HG03457 (cell line): ENCODE measurements around the gene SNTG2.
"Not testable (repeated sequence)": the region's sequence is repeated elsewhere in the genome, so short reads cannot be mapped to it uniquely, and the experiment has no call there.

Experiments used
- ATAC-seq: cut with Tn5 transposase; IDR thresholded peaks from one replicate; pipeline ENCODE4 v1.9.1; 2021; ENCODE audit warnings: moderate number of reproducible peaks; ENCODE audit not compliant: unreplicated experiment

Gene SNTG2

DNA sequence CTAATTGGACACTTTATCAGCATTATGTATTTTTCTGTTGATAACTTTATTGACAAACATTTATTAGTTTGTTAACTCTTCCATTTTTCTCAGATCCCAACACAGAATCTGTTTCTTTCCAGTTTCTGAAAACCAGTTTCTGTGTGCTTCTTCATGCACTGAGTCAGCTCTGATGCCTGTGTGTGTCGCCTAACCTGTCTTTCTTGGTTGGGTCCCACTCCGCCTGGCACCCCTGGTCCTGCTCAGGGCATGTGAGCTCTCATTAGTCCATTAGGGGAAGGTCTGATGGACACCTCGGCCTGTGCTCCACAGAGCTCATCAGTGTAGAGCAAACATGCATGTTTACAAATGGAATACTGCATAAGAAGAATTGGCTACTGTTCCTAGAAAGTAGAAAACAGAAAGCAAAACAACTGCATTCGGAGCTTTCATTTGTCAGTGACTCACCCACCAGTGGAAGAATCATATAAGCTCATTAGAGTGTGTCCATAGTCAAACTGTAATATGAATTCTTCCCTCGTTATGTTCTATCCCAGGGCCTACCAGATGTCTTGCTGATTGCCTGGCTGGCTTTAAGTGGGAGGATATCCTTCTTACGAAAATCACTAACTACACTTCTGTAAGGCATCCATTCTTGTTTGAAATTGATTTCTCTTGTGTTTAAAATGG lies 137.7 kb downstream of the SNTG2 start:
- ATAC-seq, result no peak

DNA sequence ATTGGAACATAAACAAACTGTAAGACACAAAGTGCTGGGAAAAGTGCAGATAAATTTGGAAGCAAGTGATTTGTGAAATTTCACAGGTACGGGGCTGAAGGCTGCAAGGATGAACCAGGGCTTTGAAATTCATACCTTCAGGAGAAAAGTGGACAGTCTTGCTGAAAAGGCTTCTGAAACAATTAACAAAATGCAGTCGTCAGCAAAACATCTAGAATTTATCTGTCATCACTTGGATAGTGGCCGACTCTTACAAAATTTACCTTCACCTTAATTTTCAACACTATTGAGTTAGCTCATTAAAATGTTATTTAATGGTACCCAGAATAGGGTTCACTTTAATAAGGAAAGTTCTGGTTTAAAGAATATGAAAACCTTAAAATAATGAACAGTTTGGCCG lies 138.3 kb downstream of the SNTG2 start:
- ATAC-seq, result no peak

DNA sequence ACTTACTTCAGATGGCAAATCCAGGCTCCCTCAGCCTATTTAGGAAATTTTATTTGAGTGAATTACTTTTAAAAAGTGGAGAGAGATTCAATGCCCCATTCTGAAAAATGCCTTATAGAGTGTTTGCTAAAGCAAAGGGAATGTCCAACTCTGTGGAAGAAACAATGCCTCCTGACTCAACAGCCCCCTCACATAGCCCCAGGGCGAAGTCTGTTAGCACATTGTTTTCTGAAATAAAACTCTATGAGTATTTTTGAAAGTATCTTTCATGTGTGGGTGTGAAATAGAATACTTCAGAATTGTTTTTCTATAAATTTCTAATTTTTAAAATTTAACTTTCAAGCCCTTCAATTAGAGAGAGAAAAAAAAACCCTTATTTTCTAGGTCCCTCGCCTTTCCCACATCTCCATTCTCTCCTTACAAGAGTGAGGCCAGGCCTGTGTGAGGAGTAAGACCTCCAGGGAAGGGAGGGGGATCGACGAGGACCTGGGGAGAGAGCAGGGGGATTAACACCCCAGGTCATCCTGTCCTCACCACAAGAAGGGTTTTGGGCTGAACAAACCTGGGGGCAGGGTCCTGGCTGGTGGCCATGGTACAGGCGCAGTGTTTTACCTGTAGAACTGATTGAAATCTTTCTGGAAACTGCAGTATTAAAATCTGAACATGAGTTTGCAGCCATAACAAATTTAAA lies 141.4 kb downstream of the SNTG2 start:
- ATAC-seq, result no peak

DNA sequence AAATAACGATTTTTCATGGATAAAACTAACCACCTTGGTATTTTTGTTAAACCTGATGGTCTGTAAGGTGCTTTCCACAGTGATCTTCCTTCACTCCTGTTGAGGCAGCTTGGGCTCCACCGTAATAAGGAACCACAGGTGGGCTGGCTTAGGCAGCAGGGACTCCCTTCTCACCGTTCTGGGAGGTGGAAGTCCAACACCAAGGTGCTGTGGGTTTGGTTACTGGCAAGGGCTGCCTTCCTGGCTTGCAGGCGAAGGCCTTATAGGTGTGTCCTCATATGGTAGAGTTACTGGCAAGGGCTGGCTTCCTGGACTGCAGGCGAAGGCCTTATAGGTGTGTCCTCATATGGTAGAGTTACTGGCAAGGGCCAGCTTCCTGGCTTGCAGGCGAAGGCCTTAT lies 143.0 kb downstream of the SNTG2 start:
- not testable (repeated sequence) for ATAC-seq

DNA sequence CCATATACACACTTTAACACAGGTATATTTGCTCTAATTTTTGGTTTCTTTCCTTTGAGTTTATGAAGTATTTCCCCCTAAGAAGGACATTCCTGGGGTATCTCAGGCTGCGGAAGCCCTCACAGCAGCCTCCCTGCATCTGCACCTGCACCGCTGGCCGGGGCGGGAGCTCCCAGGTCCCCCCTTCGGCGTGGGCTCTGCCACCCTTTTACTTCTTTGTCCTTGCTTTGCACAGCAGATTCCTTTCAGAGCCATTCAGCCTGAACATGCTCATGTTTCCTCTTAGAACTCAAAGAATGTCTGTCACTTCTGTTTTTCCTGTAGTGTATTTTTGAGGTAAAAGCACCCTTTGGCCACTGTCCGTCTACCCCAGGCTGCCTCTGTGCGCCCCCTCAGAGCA lies 146.5 kb downstream of the SNTG2 start:
- no peak for ATAC-seq

DNA sequence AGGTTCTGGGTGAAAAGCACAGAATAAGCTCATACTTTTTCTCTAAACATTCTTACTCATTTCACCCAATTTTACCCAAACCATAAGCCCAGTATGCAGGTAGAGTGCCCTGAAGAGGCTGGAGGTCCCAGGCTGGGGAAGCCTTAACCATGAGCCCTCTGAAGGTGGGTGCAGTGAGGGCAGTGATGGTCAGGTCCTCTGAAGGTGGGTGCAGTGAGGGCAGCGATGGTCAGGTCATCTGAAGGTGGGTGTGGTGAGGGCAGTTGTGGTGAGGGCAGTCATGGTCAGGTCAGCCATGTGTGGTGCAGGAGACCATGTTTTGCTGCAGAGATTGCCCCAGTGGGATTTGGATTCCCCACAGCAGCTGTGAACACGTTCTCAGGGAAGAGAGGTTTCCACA lies 148.8 kb downstream of the SNTG2 start:
- ATAC-seq, result no peak

DNA sequence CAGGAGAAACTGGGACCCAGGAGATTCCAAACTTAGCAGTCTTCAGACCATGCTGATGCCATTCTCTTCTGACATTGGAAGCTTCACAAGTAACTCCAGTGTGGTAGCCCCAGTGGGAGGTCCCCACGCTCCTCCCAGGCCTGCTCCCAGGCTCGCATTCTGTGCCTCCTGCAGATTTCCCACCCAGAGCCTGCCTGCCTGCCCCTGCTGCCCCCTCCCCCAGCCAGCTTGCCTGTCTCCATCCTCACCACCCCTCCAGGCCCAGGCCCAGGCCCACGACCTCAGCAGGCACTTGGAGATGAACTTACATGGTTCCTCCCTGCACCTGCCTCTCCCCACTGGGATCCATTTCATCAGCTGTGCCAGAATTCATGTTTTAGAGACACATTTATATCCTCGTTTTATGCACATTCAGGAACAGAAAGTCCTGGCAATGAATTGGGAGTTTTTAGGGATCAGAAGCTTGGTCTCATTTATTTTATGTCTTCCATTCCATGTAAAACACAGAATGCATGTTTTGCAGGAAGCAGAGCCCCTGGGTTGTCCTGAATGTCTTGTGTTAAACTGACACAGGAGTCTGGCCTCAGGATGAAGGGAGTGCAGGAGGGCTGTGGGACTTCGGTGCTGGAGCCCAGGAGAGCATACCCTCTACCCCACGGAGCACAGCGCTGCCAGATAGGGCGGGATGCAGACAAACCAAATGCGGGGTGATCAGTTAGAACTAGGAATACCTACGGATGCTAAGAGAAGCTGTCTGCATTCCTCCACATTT lies 150.5 kb downstream of the SNTG2 start:
- ATAC-seq, result no peak

DNA sequence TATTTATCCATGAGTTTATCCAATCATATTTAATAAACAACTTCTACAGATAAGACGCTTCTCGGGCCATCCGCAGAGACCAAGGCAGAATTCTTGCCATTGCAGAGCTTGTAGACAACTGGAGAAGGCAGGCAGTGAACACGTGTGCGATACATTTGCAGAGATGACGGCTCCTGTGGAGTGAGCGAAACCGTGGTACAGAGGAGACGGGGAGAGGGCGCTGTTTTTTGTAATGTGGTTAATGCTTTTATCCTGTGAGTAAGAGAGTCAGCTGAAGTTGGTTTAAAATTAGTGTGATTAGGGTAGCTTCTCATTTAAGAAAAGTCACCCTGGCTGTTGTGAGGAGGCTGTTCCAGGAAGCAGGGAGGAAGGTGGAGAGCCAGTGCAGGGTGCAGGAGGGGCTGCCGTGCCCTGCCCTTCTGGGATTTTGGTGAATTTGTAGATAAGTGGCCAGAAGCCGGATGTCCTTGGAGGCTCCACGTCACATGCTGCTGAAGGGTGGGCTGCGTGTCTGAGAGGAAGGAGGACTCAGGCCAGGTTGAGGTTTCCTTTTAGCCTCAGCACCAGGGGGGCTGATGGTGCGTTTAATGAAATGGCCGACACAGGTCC lies 151.4 kb downstream of the SNTG2 start:
- no peak for ATAC-seq

DNA sequence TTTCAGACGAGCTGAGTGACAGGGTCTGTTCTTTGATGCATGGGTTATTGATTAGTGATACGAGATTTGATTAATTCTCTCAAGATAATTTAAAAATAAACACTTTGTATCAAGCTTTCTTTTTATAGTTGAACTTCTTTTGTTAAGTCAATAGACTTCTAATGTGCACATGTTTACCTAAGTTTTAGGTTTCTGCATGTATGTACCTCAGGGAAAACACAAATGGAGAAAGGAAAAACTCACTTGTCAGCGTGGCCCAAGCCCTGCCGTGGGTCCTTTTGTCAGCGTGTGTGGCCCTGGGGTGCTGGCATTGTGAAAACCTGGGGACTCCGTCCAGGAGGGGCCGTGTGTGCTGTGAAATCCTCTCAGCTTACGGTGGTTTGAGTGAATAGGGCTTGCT lies 153.7 kb downstream of the SNTG2 start:
- ATAC-seq, result no peak

DNA sequence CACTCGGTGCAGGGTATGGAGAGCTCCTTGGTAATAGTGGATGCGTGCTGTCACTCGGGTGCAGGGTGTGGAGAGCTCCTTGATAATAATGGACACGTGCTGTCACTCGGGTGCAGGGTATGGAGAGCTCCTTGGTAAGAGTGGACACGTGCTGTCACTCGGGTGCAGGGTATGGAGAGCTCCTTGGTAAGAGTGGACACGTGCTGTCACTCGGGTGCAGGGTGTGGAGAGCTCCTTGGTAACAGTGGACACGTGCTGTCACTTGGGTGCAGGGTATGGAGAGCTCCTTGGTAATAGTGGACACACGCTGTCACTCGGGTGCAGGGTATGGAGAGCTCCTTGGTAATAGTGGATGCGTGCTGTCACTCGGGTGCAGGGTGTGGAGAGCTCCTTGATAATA lies 155.7 kb downstream of the SNTG2 start:
- not testable (repeated sequence) for ATAC-seq

DNA sequence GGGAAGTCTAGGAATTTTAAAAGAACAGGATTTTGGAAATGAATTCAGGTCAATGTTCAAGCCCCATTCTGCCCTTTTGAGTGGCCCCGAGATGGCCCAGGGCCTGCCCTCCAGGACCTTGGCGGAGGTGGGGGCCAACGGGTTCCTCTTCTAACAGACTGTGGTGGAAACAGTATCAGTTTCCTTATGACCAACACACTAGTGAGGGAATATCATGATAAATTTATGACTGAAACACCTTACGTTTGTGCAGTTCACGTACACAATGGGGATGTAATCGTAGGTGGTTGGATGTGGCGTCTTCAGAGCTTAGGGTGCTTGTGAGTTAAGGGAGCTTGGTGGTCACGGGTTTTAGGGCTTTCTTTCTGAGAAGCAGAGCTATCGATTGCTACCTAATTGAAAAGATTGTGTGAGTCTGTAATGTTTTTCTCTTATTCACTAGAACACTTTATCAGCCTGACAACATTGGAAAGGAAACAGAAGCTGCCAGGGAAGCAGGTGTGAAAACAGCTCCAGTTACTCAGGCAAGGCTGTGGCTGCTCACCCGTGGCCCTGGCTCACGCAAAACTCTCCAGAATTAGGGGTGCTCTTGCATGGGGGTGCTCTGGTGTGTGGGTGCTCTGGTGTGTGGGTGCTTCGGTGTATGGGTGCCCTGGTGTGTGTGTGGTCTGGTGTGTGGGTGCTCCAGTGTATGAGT lies 165.3 kb downstream of the SNTG2 start:
- no peak for ATAC-seq

DNA sequence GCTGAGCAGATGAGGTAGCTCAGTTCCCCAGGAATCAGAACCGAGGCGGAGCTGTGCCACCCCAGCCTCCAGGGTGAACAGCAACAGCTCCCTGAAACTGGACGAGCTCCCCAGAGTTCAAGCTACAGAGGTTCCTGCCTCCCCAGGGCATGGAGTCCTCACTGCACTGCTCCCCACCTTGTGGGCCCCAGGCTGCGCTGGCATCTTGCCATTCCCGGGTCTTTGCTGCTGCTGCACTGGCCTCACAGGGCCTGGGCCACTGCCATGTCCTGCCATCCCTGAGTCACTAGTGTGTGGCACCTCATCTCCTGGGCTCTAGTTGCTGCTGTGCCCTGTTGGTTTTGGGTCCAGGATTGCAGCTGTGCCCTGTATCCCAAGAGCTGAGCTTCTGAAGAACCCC lies 166.9 kb downstream of the SNTG2 start:
- ATAC-seq, result no peak

DNA sequence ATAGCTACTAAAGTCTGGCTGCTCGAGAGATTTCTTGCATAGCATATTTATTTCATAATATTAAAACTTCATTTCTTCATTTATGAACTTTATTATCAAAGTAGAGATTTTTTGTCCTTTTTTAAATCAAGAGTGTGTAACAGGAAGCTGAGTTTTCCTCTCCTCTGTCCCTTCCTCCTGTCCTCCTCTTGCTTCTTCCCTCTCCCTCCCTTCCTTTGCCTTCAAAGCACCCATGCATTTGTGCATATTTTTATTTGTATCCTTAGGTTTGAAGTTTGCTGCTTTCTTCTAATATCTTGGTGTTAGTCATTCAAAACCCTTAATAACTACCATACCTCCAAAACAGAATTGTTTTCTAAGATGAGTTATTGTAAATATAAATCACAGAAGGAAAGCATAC lies 174.6 kb downstream of the SNTG2 start:
- ATAC-seq, result no peak

DNA sequence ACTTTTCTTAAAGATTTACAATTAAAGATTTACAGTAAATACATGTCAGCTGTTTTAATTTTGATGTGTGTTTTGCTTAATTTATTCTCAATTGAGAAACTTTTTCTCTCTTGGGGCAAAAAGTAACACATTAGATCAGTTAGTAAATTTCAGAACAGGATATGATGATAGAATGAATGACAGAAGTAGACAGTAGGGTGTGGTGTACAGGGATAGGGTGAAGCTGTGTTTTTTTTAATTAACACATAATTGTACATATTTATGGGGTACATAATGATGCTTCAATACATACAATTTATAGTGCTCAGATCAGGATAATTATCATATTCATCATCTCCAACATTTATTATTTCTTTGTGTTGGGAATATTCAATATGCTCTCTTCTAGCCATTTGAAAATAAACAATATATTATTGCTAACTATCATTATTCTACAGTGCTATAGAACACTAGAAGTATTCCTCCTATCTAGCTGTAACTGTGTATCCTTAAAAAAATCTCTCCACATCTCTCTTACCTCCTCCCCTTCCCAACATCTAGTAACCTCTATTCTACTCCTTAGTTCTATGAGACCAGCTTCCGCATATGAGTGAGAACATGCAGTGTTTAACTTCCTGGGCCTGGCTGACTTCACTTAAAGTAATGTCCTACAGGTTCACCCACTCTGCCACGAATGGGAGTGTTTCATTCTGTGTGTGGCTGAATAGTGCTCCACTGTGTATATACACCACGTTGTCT lies 175.2 kb downstream of the SNTG2 start:
- no peak for ATAC-seq

DNA sequence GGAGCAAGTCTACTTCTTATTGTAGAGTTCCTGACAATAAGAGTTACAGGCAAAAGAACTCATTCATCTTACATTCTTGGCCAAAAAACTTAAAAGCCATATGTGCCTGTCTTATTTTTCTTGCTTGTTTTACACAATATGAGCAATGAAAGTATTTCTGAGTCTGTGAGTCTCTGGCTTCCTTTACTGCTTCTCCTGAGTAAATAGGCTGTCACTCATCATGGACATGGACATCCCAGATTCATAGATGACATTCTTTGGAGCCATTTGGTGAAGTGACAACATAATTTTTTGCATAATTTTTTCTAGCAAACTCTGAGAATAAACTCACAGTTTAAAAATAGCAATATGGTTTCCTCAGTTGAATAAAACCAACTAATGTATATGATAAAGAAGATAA lies 179.3 kb downstream of the SNTG2 start:
- no peak for ATAC-seq

DNA sequence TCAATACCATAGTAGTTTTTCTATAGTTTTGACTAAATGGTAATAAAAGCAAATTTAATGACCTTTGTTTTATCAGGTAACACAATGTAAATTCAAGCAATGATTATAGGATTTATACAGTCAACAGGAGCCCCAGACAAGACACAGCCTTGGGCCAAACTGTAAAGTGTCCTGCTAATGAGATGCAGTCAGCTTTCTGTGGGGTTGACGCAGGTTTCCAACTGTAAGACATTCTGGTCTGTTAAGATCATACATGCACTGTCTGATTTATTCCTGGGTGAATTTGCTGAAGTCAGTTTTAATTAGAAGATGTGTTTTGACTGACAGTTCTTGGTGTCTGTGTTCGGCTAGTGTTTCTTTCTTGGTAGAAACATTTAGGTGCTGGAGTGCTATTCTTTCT lies 180.3 kb downstream of the SNTG2 start:
- ATAC-seq, result no peak

DNA sequence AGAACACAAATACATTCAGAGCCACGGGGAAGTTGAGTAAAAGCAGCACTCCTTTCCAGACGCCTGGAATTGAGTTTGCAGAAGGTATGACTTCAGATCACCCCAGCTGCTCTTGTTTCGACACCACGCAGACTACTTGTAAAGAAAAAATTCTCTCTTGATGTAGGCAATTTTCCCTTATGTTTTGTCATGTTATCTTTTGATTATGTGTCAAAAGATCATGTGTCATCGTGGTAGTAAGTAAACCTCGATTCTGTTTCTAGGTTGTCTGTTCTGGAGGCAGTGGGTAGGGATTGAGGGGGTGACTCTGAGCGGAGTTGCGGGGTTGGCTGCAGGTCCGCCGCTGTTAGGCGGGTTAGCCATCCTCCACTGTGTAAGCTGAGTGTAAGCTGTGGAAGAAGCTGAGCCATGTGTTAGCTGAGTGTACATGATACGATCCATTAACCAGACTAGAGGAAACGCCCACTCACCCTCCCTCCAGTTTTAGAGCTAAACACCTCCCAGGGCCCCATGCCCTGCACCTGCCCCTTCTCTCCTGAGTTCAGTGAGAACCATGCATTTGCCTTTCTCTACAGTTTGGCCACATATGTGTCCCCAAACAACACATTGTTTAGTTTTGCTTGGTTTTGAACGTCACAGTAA lies 181.8 kb downstream of the SNTG2 start:
- no peak for ATAC-seq

DNA sequence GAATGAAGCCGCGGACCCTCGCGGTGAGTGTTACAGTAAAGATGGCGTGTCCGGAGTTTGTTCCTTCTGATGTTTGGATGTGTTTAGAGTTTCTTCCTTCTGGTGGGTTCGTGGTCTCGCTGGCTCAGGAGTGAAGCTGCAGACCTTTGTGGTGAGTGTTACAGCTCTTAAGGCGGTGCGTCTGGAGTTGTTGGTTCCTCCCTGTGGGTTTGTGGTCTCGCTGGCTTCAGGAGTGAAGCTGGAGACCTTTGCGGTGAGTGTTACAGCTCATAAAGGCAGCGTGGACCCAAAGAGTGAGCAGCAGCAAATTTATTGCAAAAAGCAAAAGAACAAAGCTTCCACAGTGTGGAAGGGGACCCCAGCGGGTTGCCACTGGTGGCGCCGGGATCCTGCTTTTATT lies 183.2 kb downstream of the SNTG2 start:
- ATAC-seq, result not testable (repeated sequence)

DNA sequence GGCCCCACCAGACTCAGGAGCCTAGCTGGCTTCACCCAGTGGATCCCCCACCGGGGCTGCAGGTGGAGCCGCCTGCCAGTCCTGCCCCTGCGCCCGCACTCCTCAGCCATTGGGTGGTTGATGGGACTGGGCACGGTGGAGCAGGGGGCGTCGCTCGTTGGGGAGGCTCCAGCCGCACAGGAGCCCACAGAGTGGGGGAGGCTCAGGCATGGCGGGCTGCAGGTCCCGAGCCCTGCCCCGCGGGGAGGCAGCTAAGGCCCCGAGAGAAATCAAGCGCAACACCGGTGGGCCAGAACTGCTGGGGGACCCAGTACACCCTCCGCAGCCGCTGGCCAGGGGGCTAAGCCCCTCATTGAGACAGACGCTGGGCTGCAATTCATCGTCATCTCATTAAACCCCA lies 184.0 kb downstream of the SNTG2 start:
- no peak for ATAC-seq

DNA sequence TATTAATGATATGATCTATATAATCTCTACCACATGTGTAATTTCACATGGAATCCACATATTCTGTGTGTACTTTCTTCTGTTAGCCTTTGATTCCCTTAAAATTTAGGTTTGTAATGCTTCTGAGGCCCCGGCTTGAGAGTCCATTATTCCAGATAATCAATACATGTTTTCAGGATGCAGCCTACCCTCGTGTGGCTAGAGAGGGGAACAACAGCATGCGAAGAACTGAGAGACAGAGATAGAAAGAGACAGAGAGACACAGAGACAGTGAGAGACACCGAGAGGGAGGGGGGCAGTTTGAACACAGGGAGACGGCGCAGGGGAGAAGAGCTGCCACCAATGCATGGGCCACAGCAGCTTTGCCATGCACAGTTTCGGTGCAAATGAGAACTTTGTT lies 185.4 kb downstream of the SNTG2 start:
- ATAC-seq, result no peak
